Suppressor macrophage treated with lipopolysaccharide for 4 hours (primary cell): ENCODE measurements around the gene MED15.
A peak's percentile ranks its signal among the peaks of the same experiment; 100 is the strongest.
"Not testable (repeated sequence)": the region's sequence is repeated elsewhere in the genome, so short reads cannot be mapped to it uniquely, and the experiment has no call there.

Source experiments
- DNase-seq: peaks from one replicate; pipeline ENCODE4 v3.0.0-alpha.2; 2020

The MED15 gene

DNA sequence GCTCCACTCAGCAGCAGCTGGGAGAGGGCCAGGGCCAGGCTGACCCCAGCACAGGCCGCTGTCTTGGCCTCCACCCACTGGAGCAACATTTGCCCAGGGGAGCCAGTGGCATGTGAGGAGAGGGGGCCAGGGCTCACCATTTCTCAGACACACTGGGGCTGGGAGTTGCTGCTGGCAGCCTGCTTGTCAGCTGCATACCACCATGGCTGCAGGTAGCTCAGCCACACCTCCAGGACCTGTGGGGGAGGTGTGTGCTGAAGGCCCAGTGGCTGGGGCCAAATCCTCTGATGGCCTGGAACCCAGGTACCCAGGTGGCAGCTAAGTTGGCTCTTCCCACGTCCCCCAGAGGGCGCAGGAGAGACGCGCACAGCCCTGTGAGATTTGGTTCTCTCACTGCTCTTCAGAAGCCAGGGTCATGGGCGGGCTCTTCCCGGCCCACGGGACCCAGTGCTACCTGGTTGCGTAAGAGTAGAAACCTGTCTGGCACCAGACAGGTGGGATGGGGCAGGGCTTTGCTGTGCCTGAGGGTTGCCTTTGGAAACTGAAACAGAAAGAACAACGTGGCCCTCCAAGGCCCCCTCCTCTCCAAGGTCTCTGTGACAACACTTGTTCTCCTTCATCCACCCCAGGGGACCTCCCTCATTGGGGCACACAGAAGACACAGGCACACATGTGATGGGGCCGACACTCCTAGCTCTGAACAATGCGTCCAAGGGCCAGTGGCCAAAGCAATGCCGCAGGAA lies 98.8 kb downstream of the MED15 start:
- peak; percentile 58 for DNase-seq

DNA sequence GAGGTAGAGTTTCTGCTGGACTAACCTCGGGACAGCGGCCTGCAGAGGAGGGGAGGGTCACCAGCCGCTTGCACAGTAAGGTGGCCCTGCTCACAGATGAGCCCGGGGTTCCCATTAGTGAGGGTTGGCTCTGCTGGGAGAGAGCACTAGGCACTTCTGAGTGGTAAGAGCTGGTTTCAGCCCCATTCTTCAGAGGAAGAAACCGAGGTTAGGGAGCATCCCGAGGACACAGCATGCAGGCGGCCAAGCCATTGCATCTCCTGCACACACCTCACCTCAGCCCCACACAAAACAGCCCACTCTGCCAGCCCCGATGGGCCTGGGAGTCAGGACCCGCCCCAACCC lies 99.3 kb downstream of the MED15 start:
- DNase-seq: no peak

GRCh38 chr22:20607157-20607907 lies 99.9 kb downstream of the MED15 start:
- no peak for DNase-seq

GRCh38 chr22:20610243-20610686 lies 102.9 kb downstream of the MED15 start:
- DNase-seq: no peak

GRCh38 chr22:20610757-20611156 lies 103.3 kb downstream of the MED15 start:
- DNase-seq: no peak

DNA sequence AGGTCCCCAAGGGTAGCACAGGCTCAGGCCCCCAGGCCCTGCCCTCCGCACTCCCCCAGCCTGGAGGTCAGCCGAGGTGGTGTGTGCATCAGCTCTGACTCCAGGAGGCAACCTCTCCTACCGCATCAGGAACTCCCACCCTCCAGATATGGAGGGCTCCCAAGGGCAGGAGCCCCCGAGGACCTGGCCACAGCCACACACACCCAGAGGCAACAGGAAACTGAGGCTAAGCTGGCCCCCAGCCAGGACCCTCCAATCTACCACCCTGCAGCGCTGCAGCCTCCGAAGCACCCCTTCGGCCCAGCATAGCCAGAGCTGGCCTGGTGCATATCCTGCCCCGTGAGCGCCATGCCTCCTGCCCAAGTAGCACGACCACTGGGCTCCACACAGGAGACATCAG lies 104.0 kb downstream of the MED15 start:
- no peak for DNase-seq

GRCh38 chr22:20613301-20613700 lies 105.9 kb downstream of the MED15 start:
- DNase-seq: no peak

- DNase-seq: no peak
Observed at GRCh38 chr22:20615021-20615420, 107.6 kb downstream of the MED15 start.

DNA sequence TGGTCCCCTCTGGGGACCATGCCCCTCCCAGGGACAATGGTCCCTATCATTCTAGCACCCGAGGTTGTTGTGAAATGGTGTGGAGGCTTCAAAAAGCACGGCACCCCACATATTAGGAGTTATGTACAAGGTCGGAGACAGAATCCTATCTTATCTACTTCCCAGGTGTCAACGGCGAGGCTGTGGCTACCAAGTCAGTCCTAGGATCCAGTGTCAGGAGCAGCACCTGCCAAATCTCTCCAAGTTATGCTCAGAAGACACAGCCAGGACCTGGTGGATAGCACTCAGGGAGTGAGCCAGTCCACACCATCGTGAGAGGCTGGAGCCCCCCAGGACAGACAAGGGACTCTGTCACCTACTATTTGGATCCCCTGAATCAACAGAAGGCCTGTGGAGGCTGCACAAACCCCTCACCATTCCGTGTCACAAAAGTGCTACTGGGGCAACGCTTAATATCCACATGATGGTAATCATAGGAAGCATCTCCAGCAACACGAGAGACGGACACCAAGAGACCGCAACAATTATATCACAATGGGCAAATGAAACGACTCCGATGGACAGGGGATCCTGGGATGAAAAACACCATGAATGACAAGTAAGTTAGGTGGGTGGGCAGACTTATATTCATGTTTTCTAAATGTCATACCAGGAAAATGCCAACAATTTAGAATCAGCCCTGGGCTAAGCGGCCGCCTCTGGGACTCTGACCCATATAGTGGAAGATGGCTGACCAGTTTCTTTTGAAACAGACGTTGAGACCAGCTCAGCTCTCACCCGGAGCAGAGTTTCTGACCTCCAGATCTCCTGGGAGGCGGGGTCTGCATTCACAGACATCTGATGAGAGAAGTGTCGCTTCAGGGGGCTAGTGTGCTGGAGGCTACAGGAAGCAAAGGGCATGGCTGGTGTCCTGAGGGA lies 108.4 kb downstream of the MED15 start:
- no peak for DNase-seq

DNA sequence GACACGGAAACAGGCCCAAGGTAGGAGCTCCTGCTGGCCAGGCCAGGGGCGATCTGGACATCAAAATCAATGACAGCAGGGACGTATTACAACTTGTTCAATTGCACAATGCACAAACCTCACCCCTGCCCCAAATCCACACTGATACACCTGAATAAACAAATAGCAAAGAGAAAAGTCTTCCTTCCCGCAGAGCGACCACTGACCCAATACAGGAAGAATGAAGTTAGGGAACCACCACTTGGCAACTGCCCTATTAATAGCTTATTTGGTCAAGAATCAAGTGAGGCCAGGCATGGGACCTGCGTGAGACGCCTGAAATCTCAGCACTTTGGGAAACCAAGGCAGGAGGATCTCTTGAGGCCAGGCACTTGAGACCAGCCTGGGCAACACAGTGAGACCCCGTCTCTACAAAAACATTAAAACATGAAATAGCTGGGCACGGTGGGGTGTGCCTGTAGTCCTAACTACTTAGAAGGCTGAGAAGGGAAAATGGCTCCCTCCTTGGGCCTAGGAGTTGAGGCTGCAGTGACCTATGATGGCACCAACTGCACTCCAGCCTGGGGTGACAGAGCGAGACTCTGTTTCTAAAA lies 109.1 kb downstream of the MED15 start:
- DNase-seq: no peak

- DNase-seq: no peak
Observed at GRCh38 chr22:20618488-20618887, 111.1 kb downstream of the MED15 start.

GRCh38 chr22:20619045-20619892 lies 111.9 kb downstream of the MED15 start:
- no peak for DNase-seq

- DNase-seq: not testable (repeated sequence)
Observed at GRCh38 chr22:20619893-20620194, 112.4 kb downstream of the MED15 start.

DNA sequence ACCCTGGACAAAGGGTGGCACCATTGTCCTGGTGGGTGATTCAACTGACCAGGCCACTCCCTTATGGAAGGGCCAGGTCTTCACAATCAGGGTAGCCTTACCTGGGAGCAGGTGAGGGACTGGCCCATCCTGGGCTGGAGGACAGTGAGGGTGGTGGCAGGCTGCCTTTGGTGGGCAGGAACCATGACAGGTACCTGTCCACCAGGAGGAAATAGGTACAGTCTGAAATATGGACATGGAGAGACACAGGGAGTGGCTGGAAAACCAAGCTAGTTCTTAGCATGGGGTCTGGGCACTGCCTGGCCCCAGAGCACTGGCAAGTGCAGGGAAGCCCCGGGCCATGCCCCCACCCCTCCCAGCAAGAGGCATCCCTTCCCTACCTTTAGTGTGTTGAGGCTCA lies 113.8 kb downstream of the MED15 start:
- DNase-seq: no peak

DNA sequence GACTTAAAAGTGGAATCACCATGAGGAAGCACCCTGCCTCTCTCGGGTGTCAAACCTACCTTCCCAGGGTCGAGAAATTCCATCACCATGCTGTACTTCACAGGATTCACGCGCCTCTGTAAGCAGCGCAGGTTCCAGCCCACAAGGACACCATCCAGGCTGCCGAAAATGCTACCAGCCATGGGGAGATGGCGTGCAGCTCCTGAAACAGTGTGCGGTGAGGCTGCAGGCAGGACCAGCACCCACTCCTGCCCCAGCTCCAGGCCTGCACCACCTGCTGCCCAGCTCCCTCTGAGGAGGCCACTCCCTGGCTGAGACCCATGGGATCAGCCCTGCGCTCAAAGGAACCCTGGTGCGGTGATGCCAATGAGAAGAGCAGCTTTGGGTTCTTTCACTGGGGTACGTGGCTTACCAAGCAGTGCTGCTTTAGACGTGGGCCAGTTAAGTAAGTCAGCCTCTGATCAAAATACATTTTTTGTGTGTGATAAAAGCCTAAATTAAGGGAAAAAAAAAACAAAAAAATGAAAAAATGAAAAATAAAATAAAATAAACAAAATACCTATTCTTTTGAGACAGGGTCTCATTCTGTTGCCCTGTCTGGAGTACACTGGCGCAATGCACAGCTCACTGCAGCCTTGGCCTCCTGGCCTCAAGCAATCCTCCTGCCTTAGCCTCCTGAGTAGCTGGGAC lies 115.4 kb downstream of the MED15 start:
- DNase-seq: no peak

- DNase-seq: no peak
Observed at GRCh38 chr22:20624161-20624616, 116.8 kb downstream of the MED15 start.

GRCh38 chr22:20625270-20625669 lies 117.9 kb downstream of the MED15 start:
- DNase-seq: no peak

- no peak for DNase-seq
Observed at GRCh38 chr22:20626811-20627210, 119.4 kb downstream of the MED15 start.

- DNase-seq: no peak
Observed at GRCh38 chr22:20627432-20627831, 120.0 kb downstream of the MED15 start.

- no peak for DNase-seq
Observed at GRCh38 chr22:20628081-20628939, 120.9 kb downstream of the MED15 start.

- no peak for DNase-seq
Observed at GRCh38 chr22:20629401-20629800, 122.0 kb downstream of the MED15 start.
